Umbilical cord (tissue), 2 donors: ENCODE measurements around the gene ZDHHC11. TPM values are rescaled to one million over a fixed set of nuclear protein-coding genes. Genes with fewer than 3 reads are reported as not detected.

Experiments
- DNase-seq: peaks from one replicate; pipeline ENCODE4 v3.0.0-alpha.2; 2015; ENCODE audit warnings: low spot score
- total RNA-seq: library from RNA; depleted of rRNA; stranded (reverse); fragments of >200 nt; gene quantifications from one replicate; pipeline ENCODE4 v1.2.3, GENCODE V29; 2014; ENCODE audit warnings: low replicate concordance; ENCODE audit not compliant: insufficient read depth

The ZDHHC11 gene, protein sequence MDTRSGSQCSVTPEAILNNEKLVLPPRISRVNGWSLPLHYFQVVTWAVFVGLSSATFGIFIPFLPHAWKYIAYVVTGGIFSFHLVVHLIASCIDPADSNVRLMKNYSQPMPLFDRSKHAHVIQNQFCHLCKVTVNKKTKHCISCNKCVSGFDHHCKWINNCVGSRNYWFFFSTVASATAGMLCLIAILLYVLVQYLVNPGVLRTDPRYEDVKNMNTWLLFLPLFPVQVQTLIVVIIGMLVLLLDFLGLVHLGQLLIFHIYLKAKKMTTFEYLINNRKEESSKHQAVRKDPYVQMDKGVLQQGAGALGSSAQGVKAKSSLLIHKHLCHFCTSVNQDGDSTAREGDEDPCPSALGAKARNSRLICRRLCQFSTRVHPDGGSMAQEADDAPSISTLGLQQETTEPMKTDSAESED
- not detected for total RNA-seq

GRCh38 chr5:850511-851006, at the start of gene ZDHHC11:
TSS of gene ZDHHC11 (minus strand) at chr5:850986. CDS start at chr5:850602, 384 bp downstream.
- no peak for DNase-seq

GRCh38 chr5:893711-894110, 42.9 kb upstream of the ZDHHC11 start:
- DNase-seq, result no peak

GRCh38 chr5:893137-893506, 42.3 kb upstream of the ZDHHC11 start:
- no peak for DNase-seq

DNA sequence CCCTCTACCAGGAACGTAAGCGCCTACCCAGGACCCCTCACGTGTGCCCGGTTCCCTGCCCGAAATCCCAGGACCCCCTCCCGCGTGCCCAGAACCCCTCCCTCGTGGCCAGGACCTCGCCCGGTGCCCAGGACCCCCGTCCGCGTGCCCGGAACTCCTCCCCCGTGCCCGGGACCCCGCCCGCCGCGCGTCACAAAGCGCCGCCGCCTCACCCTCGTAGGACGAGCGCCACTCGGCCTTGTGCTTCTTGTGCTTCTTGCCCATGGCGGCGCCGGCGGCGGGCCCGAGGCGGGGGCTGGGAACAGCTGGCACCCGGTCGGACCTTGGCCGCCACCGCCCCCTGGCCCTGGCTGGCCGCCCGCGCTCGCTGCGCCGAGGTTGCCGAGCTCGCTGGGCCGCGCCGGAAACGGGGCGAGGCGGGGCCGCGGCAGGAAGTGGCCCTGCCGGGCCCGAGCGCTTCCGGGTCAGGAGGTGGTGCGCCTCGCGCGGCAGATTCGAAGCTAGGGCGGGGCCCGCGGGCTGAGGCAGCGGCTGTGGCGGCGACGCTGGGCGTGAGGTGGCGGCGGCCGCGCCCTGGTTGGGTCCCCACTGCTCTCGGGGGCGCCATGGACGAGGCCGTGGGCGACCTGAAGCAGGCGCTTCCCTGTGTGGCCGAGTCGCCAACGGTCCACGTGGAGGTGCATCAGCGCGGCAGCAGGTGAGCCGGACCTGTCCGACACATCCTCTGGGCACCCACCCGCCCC, 41.8 kb upstream of the ZDHHC11 start, which contains the start of the genes BRD9 and TRIP13:
Gene BRD9 (minus strand): TSS at position 408 of the 743 bp plus-strand sequence. CDS start 144 bp downstream, at position 264.
Gene TRIP13 (plus strand): TSS at position 491 of the 743 bp plus-strand sequence. CDS start 115 bp downstream, at position 606.
- DNase-seq, result peak; percentile 85

DNA sequence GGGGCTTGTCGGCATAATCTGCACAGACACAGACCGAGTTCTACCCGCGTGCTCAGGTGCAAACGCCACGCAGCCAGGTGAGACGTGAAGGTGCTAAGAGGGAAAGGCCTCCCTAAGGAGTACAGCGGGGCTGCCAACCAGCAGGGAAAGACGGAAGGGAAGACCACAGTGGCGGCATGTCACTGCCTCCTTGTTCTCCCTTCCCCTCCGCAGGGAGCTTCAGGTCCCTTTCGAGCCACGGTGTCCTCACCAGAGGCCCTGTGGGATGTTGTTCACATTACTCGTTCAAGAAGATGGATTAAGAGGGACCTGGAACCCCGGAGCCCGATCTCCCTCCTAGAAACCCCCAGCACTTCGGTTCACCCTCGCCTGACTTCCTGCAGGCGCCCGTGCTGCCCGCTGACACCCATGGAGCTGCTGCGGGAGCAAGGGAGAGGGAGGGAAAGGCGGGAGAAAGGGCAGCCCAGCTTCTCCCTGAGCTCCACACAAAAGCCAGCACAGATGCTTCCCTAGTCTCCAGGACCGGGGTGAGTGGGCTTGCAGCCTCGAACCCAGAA, 41.1 kb upstream of the ZDHHC11 start:
- peak; percentile 27 for DNase-seq

- DNase-seq, result no peak
Observed at GRCh38 chr5:891117-891836, 40.5 kb upstream of the ZDHHC11 start.

GRCh38 chr5:889075-889710, 38.4 kb upstream of the ZDHHC11 start:
- no peak for DNase-seq

DNA sequence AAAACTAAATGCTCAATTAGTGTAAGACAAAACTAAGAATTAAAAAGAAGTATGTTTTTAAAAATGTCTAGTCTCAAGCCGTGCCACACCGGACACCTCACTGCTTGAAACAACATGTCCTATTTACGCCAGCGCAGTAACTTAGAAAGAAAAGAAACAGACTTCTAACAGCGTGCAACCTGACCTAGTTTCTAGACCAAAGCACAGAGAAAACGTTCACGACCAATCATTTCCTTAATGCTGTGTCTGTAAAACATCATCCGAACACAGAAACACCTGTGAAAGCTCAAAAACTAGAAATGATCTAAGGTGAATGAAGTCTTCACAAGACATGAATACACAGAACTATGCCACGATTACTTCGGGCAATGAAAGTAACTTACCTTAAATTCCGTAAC, 37.9 kb upstream of the ZDHHC11 start:
- DNase-seq, result no peak

DNA sequence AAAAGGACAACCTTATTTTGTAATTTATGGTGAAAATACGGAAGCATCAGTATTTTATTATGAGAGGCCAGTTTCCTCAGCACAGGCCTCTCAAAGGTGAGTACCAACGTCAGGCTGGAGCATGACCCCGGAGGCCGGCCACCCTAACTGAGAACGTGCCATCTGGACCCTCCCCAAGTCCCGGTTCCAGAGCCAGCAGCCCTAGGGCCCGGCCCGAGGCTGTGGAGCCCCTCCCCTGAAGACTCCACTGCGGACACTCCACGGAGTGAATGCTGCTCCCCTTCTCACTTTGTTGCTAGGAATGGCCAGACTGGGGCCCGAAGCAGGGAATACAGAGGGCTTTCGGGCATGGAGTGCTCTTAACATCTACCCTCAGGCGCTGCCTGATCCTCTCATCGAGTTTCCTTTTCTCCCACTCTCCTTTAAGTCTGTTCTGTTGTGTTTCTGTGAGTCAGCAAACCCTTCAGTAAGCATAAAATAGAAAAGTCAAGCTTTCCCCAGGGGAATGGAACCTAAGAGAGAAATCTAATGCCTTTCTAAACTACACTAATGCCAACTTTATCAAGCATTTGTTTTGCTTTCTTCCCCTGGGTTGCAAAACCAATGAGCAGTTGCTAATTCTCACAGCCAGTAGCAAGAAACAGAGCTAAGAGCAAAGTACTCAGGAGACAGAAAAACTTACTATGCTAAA, 37.3 kb upstream of the ZDHHC11 start:
- no peak for DNase-seq

- DNase-seq, result no peak
Observed at GRCh38 chr5:886716-887325, 36.0 kb upstream of the ZDHHC11 start.

- DNase-seq, result no peak
Observed at GRCh38 chr5:886036-886435, 35.2 kb upstream of the ZDHHC11 start.

GRCh38 chr5:885529-885928, 34.7 kb upstream of the ZDHHC11 start:
- DNase-seq, result no peak

DNA sequence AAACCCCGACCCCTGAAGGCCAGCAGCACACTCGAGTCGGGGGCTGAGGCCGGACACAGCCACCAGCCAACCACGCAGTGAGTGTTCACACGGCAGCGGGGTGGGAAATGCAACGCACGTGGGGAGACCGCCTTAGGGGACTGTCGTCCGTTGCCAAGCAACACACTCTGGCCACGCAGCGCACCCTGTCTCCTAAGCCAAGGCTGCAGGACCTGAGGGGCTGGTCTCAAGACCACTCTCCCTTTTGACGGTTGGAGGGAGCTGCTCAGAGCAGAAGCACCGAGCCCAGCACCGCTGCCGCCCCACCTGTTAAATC, 34.3 kb upstream of the ZDHHC11 start:
- no peak for DNase-seq

DNA sequence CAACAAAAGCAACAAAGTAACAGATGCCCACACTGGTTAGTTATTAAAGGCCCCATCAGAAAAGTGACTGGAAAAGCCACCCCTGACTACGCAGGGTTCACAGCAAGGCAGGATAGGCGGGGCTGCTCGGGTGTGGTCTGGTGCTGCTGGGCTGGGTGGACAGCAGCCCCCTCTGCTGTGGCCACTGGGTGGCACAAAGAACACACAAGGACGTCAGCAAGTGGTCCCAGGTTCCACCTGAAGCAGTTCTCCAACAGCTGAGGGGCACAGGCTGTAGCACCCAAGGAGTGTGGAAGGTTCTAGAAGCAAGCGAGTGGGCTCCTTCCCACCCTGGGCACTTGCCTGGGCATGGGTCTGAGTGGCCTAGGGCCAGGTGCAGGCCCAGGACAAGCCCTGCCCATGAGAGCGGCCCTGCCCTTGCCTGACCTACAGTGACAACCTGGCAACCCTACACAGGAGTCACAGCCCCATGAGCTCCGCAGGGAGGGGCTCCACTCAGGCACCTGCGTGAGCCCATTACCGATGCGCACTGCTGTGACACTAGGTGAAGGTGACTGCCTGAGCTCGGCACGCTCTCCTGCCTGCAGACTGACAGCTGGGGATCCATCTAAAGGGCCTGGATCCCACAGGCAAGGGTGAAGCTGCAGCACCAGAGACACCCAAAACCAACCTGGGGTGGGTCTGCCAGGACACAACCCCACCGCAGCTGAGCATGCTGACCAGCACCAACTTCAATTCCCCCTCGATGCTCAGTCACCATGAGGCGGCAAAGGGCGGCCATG, 33.8 kb upstream of the ZDHHC11 start:
- DNase-seq, result no peak

GRCh38 chr5:883475-884181, 32.8 kb upstream of the ZDHHC11 start:
- DNase-seq, result no peak

- DNase-seq, result no peak
Observed at GRCh38 chr5:882253-883183, 31.7 kb upstream of the ZDHHC11 start.

GRCh38 chr5:881551-881935, 30.8 kb upstream of the ZDHHC11 start:
- no peak for DNase-seq
